ENCODE data around the gene OLIG3.

Gene OLIG3

GRCh38 chr6:137495703-137496336 lies 1.6 kb upstream of the OLIG3 start:
- Histone ChIP-seq H3K9me3 (ENCODE audit: control insufficient read depth, insufficient read depth, low read length) (no peaks in the 10 kb centered on the region), H3K9ac (ENCODE audit: low read depth, low read length) (no peak overlapping the region)

GRCh38 chr6:137494988-137495702 lies 951 bp upstream of the OLIG3 start:
- Histone ChIP-seq H3K4me1 (ENCODE audit: control insufficient read depth, insufficient read depth, low read length) (peaks cover 48% of the 10 kb centered on the region), H3K27me3 (ENCODE audit: control insufficient read depth, insufficient read depth, low read length) (peaks cover 99% of the 10 kb centered on the region), H3K9me3 (ENCODE audit: control insufficient read depth, insufficient read depth, low read length) (no peaks in the 10 kb centered on the region), H3K36me3 (ENCODE audit: control insufficient read depth, insufficient read depth, low read length) (no peaks in the 10 kb centered on the region), H3K9ac (ENCODE audit: low read depth, low read length) (no peak overlapping the region), H3K27ac (ENCODE audit: low read depth, low read length) (no peak overlapping the region), H3K4me3 (ENCODE audit: low read depth, low read length) (peak overlapping the region; percentile 67)

More at GRCh38 chr6:137495703-137496336, 1.6 kb upstream of the OLIG3 start:
- Histone ChIP-seq H3K36me3 (ENCODE audit: control insufficient read depth, insufficient read depth, low read length) (no peaks in the 10 kb centered on the region), H3K4me1 (ENCODE audit: control insufficient read depth, insufficient read depth, low read length) (peaks cover 41% of the 10 kb centered on the region), H3K27me3 (ENCODE audit: control insufficient read depth, insufficient read depth, low read length) (peaks cover 99% of the 10 kb centered on the region), H3K4me3 (ENCODE audit: low read depth, low read length) (peak overlapping the region; percentile 67), H3K27ac (ENCODE audit: low read depth, low read length) (no peak overlapping the region)

- peaks cover 58% of the 10 kb centered on the region for H3K4me1 ChIP-seq (ENCODE audit: control insufficient read depth, insufficient read depth, low read length)
- H3K36me3 ChIP-seq (ENCODE audit: control insufficient read depth, insufficient read depth, low read length), result no peaks in the 10 kb centered on the region
- H3K9ac ChIP-seq (ENCODE audit: low read depth, low read length), result no peak overlapping the region
- no peaks in the 10 kb centered on the region for H3K9me3 ChIP-seq (ENCODE audit: control insufficient read depth, insufficient read depth, low read length)
- H3K27me3 ChIP-seq (ENCODE audit: control insufficient read depth, insufficient read depth, low read length), result peaks cover 99% of the 10 kb centered on the region
- peak overlapping the region; percentile 57 for H3K4me3 ChIP-seq (ENCODE audit: low read depth, low read length)
- H3K27ac ChIP-seq (ENCODE audit: low read depth, low read length), result no peak overlapping the region
Measured at GRCh38 chr6:137493218-137494038, 766 bp downstream of the OLIG3 start.

- H3K27me3 ChIP-seq (ENCODE audit: control insufficient read depth, insufficient read depth, low read length), result peaks cover 99% of the 10 kb centered on the region
- H3K36me3 ChIP-seq (ENCODE audit: control insufficient read depth, insufficient read depth, low read length), result no peaks in the 10 kb centered on the region
- H3K9ac ChIP-seq (ENCODE audit: low read depth, low read length), result no peak overlapping the region
- H3K4me1 ChIP-seq (ENCODE audit: control insufficient read depth, insufficient read depth, low read length), result peaks cover 60% of the 10 kb centered on the region
- no peak overlapping the region for H3K27ac ChIP-seq (ENCODE audit: low read depth, low read length)
- peak overlapping the region; percentile 57 for H3K4me3 ChIP-seq (ENCODE audit: low read depth, low read length)
- H3K9me3 ChIP-seq (ENCODE audit: control insufficient read depth, insufficient read depth, low read length), result no peaks in the 10 kb centered on the region
Measured at GRCh38 chr6:137492289-137493217, 1.6 kb downstream of the OLIG3 start.

- no peaks in the 10 kb centered on the region for H3K36me3 ChIP-seq (ENCODE audit: control insufficient read depth, insufficient read depth, low read length)
- no peak overlapping the region for H3K9ac ChIP-seq (ENCODE audit: low read depth, low read length)
- H3K4me3 ChIP-seq (ENCODE audit: low read depth, low read length), result peak overlapping the region; percentile 22; the same call in 1 of the 2 replicates
- peaks cover 71% of the 10 kb centered on the region for H3K4me1 ChIP-seq (ENCODE audit: control insufficient read depth, insufficient read depth, low read length)
- H3K27me3 ChIP-seq (ENCODE audit: control insufficient read depth, insufficient read depth, low read length), result peaks cover 99% of the 10 kb centered on the region
- no peaks in the 10 kb centered on the region for H3K9me3 ChIP-seq (ENCODE audit: control insufficient read depth, insufficient read depth, low read length)
- no peak overlapping the region for H3K27ac ChIP-seq (ENCODE audit: low read depth, low read length)
Measured at GRCh38 chr6:137491478-137491877, 2.7 kb downstream of the OLIG3 start.

- Histone ChIP-seq H3K27me3 (ENCODE audit: control insufficient read depth, insufficient read depth, low read length) (peaks cover 99% of the 10 kb centered on the region), H3K36me3 (ENCODE audit: control insufficient read depth, insufficient read depth, low read length) (no peaks in the 10 kb centered on the region), H3K4me3 (ENCODE audit: low read depth, low read length) (peak overlapping the region; percentile 70; the same call in 1 of the 2 replicates), H3K9ac (ENCODE audit: low read depth, low read length) (no peak overlapping the region), H3K27ac (ENCODE audit: low read depth, low read length) (no peak overlapping the region), H3K9me3 (ENCODE audit: control insufficient read depth, insufficient read depth, low read length) (no peaks in the 10 kb centered on the region), H3K4me1 (ENCODE audit: control insufficient read depth, insufficient read depth, low read length) (peaks cover 71% of the 10 kb centered on the region)
Measured at GRCh38 chr6:137490961-137491360, 3.2 kb downstream of the OLIG3 start.

- Histone ChIP-seq H3K36me3 (ENCODE audit: control insufficient read depth, insufficient read depth, low read length) (no peaks in the 10 kb centered on the region), H3K9me3 (ENCODE audit: control insufficient read depth, insufficient read depth, low read length) (no peaks in the 10 kb centered on the region), H3K9ac (ENCODE audit: low read depth, low read length) (no peak overlapping the region), H3K4me1 (ENCODE audit: control insufficient read depth, insufficient read depth, low read length) (peaks cover 71% of the 10 kb centered on the region), H3K27me3 (ENCODE audit: control insufficient read depth, insufficient read depth, low read length) (peaks cover 100% of the 10 kb centered on the region), H3K27ac (ENCODE audit: low read depth, low read length) (no peak overlapping the region), H3K4me3 (ENCODE audit: low read depth, low read length) (peak overlapping the region; percentile 70)
Measured at GRCh38 chr6:137490006-137490905, 3.9 kb downstream of the OLIG3 start.

- peaks cover 62% of the 10 kb centered on the region for H3K4me1 ChIP-seq (ENCODE audit: control insufficient read depth, insufficient read depth, low read length)
- H3K27ac ChIP-seq (ENCODE audit: low read depth, low read length), result no peak overlapping the region
- H3K27me3 ChIP-seq (ENCODE audit: control insufficient read depth, insufficient read depth, low read length), result peaks cover 100% of the 10 kb centered on the region
- no peak overlapping the region; the same call in none of the 2 replicates for H3K9ac ChIP-seq (ENCODE audit: low read depth, low read length)
- H3K4me3 ChIP-seq (ENCODE audit: low read depth, low read length), result peak overlapping the region; percentile 70
- H3K9me3 ChIP-seq (ENCODE audit: control insufficient read depth, insufficient read depth, low read length), result no peaks in the 10 kb centered on the region
- H3K36me3 ChIP-seq (ENCODE audit: control insufficient read depth, insufficient read depth, low read length), result no peaks in the 10 kb centered on the region
Measured at GRCh38 chr6:137489046-137490005, 4.9 kb downstream of the OLIG3 start.

All from HUES48 (cell line).